Breast epithelium (tissue), 3 donors: ENCODE data around the gene FOXC1.

Source experiments
- POLR2A ChIP-seq: fragments of 450-650 bp; IDR thresholded peaks from one replicate; pipeline ENCODE4 v1.6.1; 2016; ENCODE audit warnings: antibody characterized with exemption, mild to moderate bottlenecking, moderate library complexity
- POLR2AphosphoS5 ChIP-seq, 3 donors: sonication (generic); formaldehyde crosslinking; IDR thresholded peaks; one replicate each; pipeline ENCODE4 v1.6.1; 2017; ENCODE audit warnings: antibody characterized with exemption in 3 of 3
- TF ChIP-seq, protein P1 (sequence below), 3 donors: fragments of 450-650 bp; IDR thresholded peaks; one replicate each; pipeline ENCODE4 v1.5.1; 2016 to 2017; ENCODE audit warnings: antibody characterized with exemption in 3 of 3, mild to moderate bottlenecking in 3 of 3, moderate library complexity in 3 of 3

DNA sequence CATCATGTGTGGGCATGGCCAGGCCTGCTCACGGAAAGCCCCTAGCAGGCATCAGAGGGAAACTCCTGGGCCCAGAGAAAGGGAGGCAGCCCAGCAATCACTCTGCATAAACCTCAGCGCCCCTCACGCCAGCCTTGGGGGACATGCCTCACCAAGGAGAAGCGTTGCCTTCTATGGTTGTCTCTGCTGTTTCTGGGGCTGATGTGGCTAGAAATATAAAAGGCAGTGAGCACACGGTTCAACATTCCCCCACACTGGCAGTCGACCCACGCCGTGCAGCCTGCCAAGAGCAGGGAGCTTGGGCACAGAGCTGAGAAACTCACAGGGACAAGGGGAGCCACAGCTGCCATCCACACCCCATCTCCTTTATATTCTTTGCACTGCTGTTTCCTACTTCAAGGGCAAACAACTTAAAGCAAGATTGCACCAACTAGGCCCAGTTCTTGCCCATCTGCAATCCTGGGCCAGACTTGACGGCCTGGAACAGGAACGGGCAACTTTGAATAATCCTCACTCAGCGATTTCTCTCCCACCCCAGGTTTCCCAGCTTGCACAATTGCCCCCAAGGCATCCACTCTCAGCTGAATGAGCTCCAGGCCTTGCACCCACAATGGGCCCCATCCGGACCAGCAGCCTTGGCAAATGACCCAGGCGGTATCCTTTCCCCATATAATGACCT, 35.5 kb upstream of the FOXC1 start:
- no peak for TF ChIP-seq POLR2AphosphoS5 (IDR thresholded peaks at IDR 0.05)
- TF ChIP-seq, protein P1, sequence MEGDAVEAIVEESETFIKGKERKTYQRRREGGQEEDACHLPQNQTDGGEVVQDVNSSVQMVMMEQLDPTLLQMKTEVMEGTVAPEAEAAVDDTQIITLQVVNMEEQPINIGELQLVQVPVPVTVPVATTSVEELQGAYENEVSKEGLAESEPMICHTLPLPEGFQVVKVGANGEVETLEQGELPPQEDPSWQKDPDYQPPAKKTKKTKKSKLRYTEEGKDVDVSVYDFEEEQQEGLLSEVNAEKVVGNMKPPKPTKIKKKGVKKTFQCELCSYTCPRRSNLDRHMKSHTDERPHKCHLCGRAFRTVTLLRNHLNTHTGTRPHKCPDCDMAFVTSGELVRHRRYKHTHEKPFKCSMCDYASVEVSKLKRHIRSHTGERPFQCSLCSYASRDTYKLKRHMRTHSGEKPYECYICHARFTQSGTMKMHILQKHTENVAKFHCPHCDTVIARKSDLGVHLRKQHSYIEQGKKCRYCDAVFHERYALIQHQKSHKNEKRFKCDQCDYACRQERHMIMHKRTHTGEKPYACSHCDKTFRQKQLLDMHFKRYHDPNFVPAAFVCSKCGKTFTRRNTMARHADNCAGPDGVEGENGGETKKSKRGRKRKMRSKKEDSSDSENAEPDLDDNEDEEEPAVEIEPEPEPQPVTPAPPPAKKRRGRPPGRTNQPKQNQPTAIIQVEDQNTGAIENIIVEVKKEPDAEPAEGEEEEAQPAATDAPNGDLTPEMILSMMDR (IDR thresholded peaks at IDR 0.05), result no peak
- TF ChIP-seq POLR2A, result no peak
